NCI-H748 (cell line): ENCODE measurements around the gene EGFL8.
"Not testable (repeated sequence)": the region's sequence is repeated elsewhere in the genome, so short reads cannot be mapped to it uniquely, and the experiment has no call there.

Source experiments
- DNase-seq: peaks from one replicate; lab custom pipeline; 2025; ENCODE audit not compliant: unreplicated experiment; lab: John Stamatoyannopoulos, UW

EGFL8 gene

DNA sequence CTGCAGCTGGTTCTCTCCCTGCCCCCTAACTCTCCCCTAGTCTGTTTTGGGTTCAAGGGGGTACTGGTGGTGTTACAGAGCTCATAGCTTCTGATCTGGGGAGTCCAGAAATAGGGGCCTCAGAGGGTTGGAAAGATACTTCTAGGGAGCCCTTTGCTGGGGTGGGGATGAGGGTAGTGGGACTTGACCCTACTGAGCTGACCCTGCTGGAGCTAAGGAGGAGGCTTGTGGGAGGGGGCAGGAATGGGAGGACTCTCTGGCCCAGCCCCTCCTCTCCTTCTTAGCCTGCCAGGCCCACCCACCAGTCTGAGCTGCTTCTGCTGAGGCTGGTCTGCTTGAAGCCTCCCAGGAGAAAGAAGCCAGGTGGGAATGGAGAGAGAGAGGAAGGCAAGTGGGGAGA, at the start of gene EGFL8:
Gene EGFL8 (plus strand): TSS at position 301 of the 400 bp plus-strand sequence. CDS start 1,571 bp downstream, outside the sequence.
- no peak for DNase-seq

DNA sequence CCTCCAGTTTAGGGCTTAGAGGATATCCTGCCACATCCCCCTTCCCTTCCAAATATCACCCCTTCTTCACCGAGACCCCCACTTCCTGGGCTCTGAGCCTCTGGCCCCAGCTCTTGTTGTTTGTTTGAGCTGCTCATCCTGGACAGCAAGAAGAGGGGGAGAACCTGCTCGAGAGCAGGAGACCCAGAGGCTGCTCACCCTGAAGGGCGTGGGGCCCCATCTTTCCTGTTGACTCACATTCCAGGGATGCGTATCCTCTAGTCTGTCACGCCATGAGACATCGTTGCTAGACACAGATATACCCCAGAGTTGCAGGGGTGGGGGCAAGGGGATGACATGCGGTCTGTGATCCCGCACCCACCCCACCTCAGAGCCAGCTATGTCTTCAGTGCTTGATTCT, 49.6 kb upstream of the EGFL8 start:
- no peak for DNase-seq

DNA sequence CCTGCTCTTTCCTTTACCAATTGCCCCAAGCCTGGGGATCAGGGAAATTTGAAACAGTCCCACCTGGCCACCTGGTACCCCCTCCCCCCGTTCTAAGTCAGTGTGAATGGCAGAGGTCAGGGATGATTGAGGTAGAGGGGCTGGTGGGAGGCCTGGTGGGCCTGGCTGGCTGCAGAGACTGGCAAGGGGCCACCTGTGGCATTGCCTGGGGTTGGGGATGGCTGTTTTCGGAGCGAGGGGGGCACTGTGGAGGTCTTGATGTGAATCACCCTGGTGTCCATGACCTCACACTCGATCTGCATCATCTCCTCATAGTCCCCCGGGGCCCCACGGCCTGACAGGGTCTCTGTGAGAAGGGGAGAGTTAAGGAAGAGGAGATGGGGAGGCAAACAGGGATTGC, 48.8 kb upstream of the EGFL8 start:
- no peak for DNase-seq

DNA sequence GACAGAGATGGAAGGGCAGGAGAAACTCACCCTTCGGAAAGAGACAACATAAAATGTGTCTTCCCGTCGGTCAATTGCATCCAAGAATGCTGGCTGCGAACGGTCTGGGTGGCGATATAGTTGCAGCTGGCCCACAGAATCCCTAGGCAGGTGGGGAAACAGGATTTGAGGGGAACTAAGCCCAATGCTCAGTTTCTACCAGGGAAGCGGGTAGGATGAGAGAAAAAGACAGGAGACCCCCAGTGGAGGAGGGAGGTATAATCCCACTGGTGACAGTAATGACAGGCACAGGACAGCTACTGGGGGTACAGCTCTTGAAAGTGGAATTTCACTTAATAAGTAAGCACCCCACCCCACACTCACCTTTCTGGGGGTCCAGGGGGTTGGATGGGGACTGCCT, 47.7 kb upstream of the EGFL8 start:
- no peak for DNase-seq

DNA sequence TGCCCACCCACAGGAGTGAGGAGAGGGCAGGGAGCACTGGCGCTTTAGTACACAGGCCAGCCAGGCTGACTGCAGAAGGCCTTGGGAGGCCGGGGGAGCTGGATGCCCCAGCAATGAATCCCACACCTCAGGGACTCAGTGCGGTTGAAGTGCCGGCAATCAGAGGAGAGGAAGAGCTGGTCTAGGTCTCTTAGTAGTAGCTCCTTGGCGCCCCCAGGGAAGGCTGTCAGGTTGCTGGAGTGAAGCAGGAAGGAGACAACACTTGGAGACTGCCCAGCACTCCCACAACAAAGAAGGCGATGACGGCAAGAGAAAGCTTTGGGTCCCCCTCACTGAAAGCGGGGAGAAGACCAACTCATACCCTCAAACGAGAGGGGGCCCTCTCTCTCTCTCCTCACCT, 46.9 kb upstream of the EGFL8 start:
- DNase-seq: no peak

DNA sequence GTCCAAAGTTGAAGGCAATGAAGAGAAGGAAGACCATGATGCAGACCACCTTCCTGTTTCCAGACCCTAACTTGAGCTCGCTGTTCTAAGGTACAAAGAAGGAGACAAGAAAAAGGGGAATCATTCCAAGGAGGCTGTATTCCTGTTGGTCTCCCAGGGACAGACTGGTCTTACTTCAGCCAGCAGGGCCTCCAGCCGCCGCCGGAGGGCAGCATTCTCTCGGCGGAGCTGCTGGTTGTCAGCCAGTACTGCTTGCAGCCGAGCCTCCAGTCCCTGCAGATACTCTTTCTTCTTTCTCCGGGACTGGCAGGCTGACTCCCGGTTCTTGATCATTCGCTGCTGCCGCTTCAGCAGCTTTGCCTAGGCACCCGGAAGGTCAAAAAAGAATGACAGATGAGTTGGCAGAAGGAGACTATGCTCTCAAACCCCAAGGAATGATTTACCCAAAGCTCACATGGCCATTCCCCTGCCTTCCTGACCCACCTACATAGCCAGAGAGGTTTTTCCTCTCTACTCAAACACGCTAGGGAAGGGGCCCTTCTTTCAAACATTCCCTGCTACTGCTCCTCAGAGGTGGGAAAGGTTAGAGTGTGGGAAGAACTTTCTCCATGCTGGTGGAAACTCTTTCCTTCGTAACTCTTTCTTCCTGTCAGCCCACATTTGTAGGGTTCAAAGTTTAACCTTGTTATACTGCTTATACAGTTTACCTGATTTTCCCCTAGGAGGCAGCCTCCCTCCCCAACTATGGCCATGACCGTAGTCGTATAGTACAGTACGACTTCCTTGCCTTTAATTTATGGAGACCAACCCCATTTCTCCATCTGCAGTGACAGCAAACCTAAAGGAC, 45.4 kb upstream of the EGFL8 start:
- DNase-seq: peak; percentile 79

DNA sequence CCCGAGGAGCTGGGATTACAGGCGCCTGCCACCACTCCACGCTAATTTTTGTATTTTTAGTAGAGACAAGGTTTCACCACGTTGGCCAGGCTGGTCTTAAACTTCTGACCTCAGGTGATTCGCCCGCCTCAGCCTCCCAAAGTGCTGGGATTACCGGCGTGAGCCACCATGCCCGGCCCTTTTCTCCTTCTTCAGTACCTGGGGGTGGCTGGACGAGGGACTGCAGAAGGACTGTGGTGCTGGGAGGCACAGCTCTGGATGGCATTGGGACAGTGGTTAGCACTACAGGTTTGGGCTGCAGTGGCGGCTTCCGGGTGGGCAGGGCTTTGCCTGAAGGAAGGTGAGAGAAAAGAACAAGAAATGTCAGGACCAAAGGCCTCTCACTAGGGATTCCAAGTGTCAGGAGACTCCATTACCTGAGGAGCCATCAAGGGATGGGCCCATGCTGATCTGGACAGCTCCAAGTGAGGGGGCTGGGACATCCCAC, 43.8 kb upstream of the EGFL8 start:
- no peak for DNase-seq

DNA sequence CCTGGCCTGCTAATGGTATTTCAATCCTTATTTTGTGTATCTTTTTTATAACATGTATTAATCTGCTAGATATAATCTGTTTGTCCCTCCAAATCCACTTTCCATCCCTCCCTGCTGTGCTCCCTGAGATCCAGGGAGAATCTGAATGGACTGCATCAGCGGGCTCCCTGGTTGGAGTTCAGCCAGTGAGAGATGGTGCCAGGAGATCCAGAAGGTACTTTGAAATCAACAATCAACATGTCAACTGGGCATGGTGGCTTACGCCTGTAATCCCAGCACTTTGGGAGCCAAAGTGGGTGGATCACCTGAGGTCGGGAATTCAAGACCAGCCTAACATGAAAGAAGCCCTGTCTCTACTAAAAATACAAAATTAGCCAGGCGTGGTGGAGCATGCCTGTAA, 40.7 kb upstream of the EGFL8 start:
- no peak for DNase-seq

DNA sequence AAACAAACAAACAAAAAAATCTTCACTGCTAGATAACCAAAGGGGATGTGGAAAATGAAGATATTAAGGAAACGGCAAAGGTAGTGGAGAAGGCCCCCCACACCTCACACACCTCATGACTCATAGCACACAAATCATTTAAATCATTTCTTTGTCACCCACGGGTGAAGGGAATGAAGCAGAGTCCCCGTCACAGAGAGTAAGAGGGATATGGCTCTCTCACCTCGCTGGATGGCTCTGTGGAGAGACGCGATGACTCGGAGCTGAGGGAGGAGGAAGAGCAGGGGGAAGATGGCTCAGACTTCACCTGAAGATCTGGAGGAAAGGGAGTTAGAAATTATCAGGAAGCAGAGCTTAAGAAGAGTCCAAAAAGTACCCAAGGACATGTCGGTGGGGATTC, 37.5 kb upstream of the EGFL8 start:
- no peak for DNase-seq

DNA sequence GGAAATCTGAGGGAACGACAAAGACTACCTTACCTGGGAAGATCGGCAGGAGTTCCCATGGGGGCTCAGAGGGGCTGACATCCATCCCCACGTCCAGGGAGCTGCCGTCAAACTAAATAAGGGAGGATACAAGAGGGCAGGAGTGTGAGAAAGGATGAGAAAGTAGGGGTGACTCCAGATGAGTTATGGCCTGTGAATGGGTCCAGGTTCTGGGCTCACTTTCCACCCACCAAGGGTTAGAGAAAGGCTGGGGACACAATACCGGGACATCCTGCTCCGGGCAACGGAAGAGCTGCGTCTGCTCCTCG, 37.0 kb upstream of the EGFL8 start:
- DNase-seq: no peak

DNA sequence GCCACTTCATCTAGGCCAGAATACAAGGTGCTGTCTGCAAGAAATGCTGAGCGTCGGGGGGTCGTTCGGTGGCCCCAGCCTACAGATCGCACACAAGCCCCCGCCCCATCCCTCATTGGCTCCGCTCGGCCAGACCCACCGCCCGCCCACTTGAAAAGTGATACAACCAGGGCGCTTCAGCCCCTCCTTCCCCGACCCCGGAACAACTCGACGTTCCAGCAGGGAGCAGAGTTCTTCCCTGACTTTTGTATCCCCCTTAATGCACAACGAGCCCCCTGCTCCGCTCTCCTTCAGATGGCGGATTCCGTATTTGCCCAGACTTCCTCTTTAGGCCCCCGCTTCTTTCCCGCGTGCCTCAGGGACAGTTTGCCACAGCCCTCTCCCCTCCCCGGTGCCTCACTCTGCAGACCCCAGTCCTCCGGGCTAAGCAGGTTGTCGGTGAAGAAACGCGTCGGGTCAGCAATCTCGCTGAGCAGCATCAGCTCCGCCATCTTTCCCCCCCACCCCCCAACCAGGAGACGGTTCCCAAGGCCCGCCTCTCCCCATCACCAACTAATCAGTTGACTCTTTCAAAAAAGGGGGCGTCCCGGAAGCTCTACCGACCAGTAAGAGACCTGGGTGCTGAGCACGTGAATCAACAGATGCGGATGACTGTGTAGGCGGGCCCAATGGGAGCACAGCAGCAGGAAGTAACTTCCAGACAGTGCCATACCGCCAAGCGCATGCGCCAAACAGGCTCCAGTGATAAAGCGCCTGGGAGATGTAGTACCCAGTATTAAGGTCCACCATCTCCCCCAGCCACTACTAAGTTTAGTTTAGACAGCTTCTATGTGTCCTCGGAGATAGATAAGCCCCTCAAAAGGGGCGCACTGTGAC, 36.4 kb upstream of the EGFL8 start, which contains the start of gene ATF6B:
Gene ATF6B (minus strand): TSS at position 530 of the 876 bp plus-strand sequence. CDS start 39 bp downstream, at position 491.
- peak; percentile 100 for DNase-seq

DNA sequence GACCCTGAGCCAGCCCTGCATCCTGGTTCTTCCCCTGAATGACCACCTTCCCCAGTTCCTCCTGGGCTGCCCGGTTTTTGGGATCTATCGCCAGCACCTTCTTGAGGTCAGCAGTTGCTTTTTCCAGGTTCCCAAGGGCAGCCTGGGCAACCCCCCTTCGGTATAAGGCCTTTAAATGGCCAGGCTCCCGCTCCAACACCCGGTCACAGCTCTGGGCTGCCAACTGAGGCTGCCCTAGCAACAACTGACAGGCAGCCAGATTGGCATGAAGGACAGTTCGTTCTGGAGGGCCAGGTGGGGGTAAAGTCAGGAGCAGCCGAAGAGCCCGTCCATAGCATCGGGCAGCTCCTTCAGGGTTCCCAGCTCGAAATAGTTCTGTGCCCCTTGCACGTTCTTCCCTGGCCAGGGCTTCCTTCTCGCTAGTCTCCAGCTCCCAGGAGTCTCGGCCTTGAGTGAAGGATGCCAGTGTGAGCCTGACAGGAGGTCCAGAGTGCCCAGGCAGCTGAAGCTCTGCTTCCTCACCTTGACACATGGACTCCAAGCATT, 35.6 kb upstream of the EGFL8 start:
- no peak for DNase-seq

DNA sequence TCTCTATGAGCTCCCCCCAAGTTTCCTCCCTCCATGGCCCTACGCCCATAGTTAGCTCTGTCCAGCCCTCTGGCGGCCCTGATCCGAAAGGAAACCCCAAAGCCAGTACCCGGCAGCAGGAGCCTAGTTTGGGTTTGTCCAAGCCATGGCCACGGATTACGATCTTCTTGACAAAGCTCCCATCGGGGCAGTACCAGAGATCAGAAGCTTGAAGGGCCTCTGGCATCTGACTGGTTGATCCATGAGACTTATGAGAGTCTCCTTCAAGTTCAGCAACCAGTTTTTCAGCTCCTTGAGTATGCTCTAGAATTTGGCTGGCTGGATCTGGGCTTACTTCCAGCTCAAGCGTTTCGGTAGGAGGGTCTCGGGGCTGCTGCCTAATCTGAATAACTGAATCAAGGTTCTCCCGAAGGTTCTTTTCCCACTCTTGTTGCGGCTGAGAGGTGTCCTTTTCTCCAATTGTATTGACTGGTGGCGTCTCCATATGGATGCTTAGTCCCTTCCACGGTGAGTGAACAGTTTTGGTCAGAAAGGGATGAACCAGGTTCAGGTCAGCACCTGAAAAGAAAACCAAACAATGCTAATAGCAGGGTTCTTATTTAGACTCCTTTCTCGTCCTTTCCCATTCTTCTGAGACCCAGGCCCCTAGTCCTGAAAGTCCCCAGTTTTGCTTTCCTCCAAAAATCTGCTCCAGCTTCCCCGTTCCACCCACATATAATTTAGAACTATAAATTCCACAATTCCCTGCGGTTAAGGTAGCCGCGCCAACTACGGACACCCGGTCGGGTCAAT, 34.9 kb upstream of the EGFL8 start:
- DNase-seq: no peak

DNA sequence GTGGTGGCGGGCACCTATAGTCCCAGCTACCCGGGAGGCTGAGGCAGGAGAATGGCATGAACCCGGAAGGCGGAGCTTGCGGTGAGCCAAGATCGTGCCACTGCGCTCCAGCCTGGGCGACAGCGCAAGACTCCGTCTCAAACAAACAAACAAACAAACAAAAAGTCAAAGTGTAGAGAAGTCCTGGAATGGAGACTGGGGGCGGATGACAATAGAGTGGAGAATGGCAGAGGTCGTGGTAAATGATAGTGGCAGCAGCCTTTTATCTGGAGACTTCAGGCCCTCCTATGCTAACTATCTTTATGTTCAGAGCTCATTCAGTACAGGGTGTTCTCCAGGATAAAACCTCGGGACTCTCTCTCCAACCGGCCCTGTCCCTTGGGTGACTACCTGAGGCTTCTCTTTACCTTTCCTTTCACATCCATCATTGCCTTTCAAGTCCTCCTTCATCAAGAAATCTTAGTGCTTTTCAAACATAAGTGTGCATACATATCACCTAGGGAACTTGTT, 32.9 kb upstream of the EGFL8 start:
- DNase-seq: no peak

DNA sequence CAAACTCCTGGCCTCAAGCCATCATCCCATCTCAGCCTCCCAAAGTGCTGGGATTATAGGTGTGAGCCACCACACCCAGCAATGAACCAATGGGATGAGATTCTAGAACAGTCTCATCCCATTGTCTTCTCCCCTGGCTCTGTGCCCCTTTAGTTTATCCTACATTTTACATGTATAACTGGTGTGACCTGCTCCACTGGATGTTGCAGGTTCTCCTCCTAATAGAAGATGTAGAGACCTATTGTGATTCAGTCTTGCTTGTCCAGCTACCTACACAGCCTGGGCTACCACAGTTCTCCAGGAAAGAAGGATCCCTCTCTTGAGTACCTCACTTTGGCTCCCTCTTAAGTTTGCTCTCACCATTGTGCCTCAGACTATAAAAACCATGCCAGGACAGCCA, 32.3 kb upstream of the EGFL8 start:
- no peak for DNase-seq

DNA sequence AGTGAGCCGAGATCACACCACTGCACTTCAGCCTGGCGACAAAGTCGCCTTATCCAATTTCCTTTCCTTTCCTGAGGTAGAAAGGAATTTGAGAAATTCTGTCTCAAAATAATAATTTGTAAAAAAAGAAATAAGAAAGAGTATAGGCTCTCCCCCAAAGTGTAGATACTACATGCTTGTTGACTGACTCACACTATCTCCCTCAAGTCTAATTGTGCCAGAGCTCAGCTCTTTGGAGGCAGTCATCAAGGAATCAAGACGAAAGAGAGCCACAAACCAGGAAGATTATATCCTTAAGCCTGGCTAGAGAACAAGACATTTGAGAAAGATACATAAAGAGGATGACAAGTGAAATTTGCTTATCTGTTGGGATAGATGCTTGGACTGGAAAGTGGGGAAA, 30.6 kb upstream of the EGFL8 start:
- no peak for DNase-seq

DNA sequence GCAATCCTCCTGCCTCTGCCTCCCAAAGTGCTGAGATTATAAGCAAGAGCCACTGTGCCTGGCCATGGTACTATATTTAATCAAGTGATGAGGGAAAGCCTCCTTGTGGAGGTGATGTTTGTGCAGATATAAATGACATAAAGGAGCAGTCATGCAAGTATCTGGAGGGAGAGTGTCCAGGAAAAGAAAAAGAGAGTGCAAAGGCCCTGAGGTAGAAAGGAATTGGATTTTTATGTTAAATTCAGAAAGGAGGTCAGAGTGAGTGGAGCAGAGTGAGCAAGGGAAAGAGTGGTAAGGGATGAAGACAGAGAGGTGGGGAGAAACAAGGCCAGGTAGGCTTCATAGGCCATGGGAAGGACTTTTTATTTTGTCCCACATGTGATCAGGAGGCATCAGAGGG, 26.9 kb upstream of the EGFL8 start:
- DNase-seq: no peak

DNA sequence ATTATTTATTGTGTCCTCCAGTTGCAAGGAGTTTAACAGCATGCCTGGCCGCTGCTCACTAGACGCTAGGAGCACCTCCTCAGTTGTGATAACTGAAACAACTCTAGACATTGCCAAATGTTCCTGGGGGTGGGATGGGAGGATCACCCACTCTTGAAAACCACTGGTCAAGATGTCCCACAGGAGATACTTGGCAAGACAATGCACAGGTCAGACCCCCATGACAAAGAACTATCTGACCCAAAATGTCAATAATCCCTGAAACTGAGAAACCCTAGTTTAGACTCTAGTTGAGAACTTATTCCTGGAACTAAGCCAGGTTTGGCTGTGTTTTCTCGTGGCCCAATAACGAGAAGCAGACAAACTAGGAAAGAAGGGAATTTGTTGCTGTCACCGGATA, 24.8 kb upstream of the EGFL8 start:
- no peak for DNase-seq

DNA sequence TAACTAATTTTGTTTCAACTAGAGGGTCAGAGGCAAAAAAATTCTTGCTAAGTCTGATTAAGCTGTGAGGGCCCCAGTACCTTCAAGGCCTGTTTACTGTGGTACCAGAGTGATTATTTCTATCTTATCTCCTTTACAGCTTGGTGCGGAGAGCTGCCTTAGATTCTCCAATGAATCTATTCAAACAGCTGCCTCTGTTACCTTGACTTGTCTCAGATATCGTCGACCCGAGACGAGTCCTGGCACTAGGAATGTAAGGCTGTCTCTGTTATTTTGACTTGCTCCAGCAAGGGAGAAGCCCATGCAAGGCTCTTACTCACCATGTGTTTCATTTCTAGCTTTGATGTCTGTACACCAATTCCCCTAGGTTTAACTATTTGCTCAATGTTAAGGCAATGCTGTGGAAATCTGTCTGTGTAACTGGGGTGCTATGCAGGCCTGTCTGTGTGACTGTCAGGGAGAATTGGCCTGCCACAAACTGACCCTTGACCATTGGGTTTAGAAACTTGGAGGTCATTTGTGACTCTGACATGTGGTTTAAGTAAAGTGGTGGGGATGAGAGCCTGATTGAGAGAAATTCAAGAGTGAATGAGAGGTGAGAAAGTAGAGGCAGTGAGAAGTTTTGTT, 23.9 kb upstream of the EGFL8 start:
- DNase-seq: no peak

DNA sequence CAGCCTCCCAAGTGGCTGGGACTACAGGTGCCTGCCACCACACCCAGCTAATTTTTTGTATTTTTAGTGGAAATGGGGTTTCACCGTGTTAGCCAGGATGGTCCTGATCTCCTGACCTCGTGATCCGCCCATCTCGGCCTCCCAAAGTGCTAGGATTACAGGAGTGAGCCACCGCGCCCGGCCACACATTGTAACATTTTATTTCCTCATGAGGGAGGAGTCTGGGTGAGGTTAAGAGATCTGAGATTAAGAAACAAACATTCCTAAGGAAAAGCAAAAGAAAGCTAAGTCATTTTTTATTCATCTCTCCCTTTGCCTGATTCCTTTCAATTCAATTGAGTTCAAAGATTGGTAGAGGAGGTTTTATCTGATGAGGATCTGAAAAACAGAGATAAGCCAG, 20.2 kb upstream of the EGFL8 start:
- DNase-seq: not testable (repeated sequence)
